SH-SY5Y (cell line): ENCODE results near the gene TTLL8.

Source experiments
- GATA2 ChIP-seq: IDR thresholded peaks from 2 replicates; pipeline ENCODE4 v1.6.1; 2011; ENCODE audit warnings: mild to moderate bottlenecking, low read depth, low read length
- GATA3 ChIP-seq: IDR thresholded peaks from 2 replicates; pipeline ENCODE4 v1.6.1; 2011; ENCODE audit warnings: low read depth, mild to moderate bottlenecking, low read length, moderate library complexity

The TTLL8 gene

GRCh38 chr22:50008151-50009040, 49.7 kb downstream of the TTLL8 start:
- TF ChIP-seq GATA3: no peak

GRCh38 chr22:50007057-50007511, 51.0 kb downstream of the TTLL8 start:
- TF ChIP-seq GATA2 (no peak), GATA3 (no peak)

GRCh38 chr22:50004918-50005317, 53.2 kb downstream of the TTLL8 start:
- TF ChIP-seq GATA3 (no peak), GATA2 (no peak)

DNA sequence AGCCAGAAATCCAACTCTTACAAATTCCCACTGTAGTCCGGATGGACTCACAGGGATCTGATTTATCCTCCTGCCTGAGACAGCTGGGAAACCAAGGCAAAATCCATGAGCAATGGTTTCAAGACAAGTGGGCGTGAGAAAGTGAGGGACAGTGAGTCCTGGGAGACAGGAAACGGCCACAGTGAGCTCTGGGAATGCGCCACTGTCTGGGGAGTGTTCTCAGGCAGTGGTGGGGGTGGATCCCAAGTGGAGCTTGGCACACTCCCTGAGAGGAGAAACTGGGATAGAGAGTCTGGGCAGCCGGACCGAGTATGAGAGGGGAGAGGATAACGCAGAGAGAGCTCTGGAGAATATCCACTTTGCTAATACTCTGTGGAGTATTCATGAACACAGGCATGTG, 55.3 kb downstream of the TTLL8 start:
- TF ChIP-seq GATA2 (no peak), GATA3 (no peak)

DNA sequence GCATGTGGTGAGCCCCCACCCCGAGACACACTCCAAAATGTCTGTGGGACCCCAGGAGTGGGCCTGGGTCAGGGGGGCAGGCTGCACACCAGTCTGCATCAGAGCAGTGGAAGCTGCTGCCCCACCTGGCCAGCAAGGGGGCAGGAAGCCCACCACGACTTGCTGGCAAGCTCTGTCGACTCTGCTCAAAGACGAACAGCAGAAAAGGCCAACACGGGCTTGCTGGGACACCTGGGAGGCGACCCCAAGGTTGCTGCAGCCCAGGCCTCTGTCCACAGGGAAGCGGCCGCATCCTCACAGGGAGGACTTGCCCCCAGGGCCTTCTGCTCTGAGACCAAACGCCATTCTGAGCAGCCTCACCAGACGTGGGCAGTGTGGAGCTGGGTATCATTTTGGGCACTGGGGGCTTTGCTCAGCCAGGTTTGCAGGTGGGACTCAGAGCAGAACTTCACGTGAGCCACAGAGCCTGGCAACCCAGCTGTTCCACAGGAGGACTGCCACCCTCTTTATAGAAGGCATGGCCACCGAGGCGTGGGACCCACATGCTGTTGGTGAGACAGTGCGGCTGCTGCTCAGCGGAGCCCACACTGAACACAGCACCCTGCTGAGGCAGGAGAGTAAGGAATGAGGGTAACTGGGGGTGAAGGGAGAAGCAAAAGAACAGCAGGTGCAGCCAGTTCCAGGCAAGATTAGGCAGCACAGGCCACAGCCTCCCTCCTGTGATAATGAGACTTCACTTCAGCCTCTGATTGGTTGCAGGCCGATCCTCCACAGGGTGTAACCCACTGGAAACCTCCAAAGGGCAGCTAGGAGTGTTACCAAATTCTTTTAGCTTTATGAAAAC, 56.5 kb downstream of the TTLL8 start:
- no peak for TF ChIP-seq GATA3
- no peak for TF ChIP-seq GATA2

GRCh38 chr22:50000587-50001387, 57.3 kb downstream of the TTLL8 start:
- no peak for TF ChIP-seq GATA3
- TF ChIP-seq GATA2: no peak

DNA sequence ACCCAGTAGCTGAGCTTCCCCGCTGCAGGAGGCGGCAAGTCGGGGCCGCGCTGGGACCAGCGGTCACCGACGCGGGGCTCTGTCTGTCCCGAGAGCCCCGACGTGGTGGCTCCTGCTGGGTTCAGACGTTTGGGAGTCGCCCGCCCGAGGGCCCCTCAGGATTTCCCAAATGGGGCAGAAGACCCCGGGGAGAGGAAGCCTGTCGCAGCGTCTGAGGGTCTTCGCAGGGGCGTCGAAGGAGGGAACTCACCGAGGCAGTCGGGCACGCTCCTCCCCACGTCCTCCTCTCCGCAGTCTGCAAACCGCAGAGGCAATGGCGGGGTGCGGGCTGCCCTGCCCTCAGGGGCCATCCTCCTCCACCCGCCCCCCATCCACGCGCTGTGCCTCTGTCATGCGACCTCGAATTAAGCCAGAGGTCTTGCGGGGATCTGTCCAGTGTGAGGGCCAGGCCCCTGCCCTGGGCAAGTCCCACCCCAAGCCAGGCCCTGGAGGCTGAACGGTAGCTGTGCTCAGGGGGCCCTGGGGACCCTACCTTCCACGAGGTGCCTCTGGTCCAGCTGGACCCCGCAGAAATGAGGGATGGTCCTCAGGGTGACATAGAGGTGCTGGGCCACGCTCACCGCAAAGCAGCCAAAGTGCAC, 58.0 kb downstream of the TTLL8 start:
- no peak for TF ChIP-seq GATA3
- no peak for TF ChIP-seq GATA2

GRCh38 chr22:49999063-49999945, 58.8 kb downstream of the TTLL8 start:
- TF ChIP-seq GATA2 (no peak), GATA3 (no peak)

GRCh38 chr22:49998718-49999062, 59.4 kb downstream of the TTLL8 start:
- TF ChIP-seq GATA3: no peak
- TF ChIP-seq GATA2: no peak

DNA sequence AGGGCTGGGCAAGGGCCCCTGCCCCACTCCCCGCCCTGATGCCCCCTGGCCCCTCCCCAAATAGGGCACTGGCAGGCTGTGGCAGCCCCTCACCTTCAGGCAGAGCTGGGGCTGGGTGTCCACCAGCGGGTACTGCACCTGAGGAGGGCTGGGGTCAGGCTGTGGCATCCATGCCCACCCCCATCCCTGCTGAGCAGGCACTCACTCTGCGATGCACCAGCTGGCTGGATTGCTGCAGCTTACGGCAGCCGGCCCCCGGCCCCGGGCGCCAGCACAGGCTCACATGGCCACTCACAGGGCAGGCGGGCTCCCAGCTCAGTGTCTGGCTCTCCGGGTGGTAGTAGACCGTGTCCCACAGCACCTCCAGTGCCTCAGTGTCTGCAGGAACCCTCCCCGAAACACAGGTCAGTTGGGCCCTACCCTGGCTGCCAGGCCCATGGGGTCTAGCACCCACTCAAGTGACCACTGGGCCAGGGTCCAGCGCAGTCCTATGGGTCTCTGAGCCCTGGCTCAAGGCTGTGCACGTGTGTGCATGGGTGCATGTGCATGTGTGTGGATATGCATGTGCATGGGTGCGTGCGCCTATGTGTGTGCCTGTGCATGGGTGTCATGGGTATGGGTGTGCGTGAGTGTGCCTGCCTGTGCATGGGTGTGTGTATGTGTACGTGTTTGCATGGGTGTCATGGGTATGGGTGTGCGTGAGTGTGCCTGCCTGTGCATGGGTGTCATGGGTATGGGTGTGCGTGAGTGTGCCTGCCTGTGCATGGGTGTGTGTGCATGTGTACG, 60.0 kb downstream of the TTLL8 start:
- TF ChIP-seq GATA3 (no peak), GATA2 (no peak)

DNA sequence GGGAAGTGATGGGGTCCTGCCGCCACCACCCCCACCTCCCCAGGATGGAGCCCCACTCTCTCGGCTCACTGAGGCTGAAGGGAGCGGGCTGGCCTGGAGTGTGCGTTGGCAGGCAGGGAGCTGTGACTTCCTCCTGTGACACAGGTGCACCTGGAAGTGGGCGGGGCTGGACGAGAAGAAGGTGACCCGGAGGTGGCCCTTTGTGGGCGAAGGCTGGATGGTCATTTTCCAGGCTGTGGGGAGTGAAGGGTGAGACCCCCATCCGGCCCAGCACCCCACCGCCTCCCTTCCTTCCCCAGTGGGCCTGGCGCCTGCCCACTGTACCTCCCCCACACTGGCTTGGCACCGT, 60.9 kb downstream of the TTLL8 start:
- TF ChIP-seq GATA3 (no peak), GATA2 (no peak)
